Uterus (tissue), 4 donors: ENCODE measurements around the gene RAB12. TPM values are rescaled to one million over a fixed set of nuclear protein-coding genes. Genes with fewer than 3 reads are reported as not detected.

Experiments
- DNase-seq, 2 donors: peaks; one replicate each; pipeline ENCODE4 v3.0.0-alpha.2; 2019 to 2020
- H3K27ac ChIP-seq, 2 donors: fragments of 200-600 bp; sonication (generic); 1 replicate in 1 of 2; 2 replicates in 1 of 2; pipeline ENCODE4 v1.5.1; 2016 to 2018
- H3K27me3 ChIP-seq, 2 donors: fragments of 200-600 bp; sonication (generic); one replicate each; pipeline ENCODE4 v1.5.1; 2018 to 2019; ENCODE audit warnings: control low read depth in 1 of 2
- H3K36me3 ChIP-seq, 2 donors: fragments of 200-600 bp; sonication (generic); one replicate each; pipeline ENCODE4 v1.5.1; 2019; ENCODE audit warnings: control low read depth in 1 of 2
- H3K4me1 ChIP-seq, 2 donors: fragments of 200-600 bp; sonication (generic); one replicate each; pipeline ENCODE4 v1.5.1; 2018 to 2019; ENCODE audit warnings: control low read depth in 1 of 2
- H3K4me3 ChIP-seq, 2 donors: fragments of 200-600 bp; sonication (generic); 1 replicate in 1 of 2; 2 replicates in 1 of 2; pipeline ENCODE4 v1.5.1; 2018 to 2019; ENCODE audit warnings: mild to moderate bottlenecking in 1 of 2
- H3K9me3 ChIP-seq, 2 donors: fragments of 200-600 bp; sonication (generic); one replicate each; pipeline ENCODE4 v1.5.1; 2019; ENCODE audit warnings: control low read depth in 1 of 2
- POLR2A ChIP-seq, 2 donors: fragments of 450-650 bp; IDR thresholded peaks; one replicate each; pipeline ENCODE4 v1.6.1; 2016; ENCODE audit warnings: antibody characterized with exemption in 2 of 2, mild to moderate bottlenecking in 1 of 2, moderate library complexity in 1 of 2
- intact Hi-C: fragments of 100-400 bp; cut with DNase I; formaldehyde crosslinking; loops from one replicate; pipeline ENCODE4 v1.15.1; 2023; ENCODE audit warnings: low total_unique reads
- total RNA-seq, 4 donors: library from RNA; depleted of rRNA in 3 of 4; stranded (reverse); fragments of >200 nt in 3 of 4; gene quantifications; one replicate each; pipeline versions ENCODE4 v1.1.0 to v1.2.4, GENCODE V29; 2014 to 2023
- TF ChIP-seq, protein P1 (sequence below), 4 experiments: fragments of 200-600 bp in 2 of 4; fragments of 450-650 bp in 2 of 4; sonication (generic) in 2 of 4; IDR thresholded peaks; one replicate each; pipeline ENCODE4 v1.5.1; 2016 to 2019; ENCODE audit warnings: antibody characterized with exemption in 4 of 4, mild to moderate bottlenecking in 2 of 4, moderate library complexity in 1 of 4
- donor health status: DM: yes; HTN: yes; CAD: no.

Gene RAB12
- total RNA-seq, 4 donors from 2014 or later, result 37.9 to 85.8 (median 50.4) TPM

DNA sequence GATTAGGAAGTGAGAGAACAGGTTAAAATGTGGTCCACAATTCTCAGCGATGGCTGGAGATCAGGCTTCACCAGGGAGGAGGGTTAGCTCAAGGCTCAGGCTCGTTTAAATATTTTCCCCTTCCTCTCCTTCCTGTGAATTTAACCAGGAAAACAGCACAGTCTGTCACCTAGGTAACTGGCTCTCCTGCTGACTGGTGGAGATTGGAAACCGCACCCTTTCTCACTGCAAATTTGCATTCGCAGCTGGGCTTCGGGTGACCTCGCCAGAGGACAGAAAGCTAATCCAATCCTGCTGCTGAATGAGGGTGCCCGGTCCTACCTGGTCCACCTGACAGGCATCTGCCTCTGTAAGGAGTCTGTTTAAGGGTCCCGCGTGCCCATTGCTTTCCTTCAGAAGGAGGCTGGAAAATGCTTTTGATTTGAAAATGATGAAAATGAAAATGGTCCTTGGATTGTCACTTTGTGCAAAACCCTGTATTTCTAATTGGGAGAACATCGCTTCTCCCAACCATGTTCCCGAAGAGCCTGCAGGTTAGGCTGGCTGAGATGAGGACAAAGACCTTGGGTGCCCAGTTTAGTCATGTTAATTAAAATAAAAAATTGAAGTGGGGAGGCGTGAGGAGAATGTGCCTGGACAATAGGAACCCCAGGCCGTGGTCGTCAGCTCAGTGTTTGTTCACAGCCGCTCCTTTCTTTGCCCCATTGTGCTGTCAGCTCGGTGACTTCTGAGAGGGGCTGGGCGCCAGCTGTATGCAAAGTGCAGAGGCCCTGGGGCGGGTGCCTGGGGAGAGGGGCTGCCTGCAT is 52.7 kb downstream of the RAB12 start:
- Histone ChIP-seq H3K9me3 (no peaks in the 10 kb centered on the region), H3K27ac (no peak overlapping the region), H3K4me1 (no peaks in the 10 kb centered on the region), H3K27me3 (no peaks in the 10 kb centered on the region), H3K4me3 (no peak overlapping the region), H3K36me3 (no peaks in the 10 kb centered on the region)
- no peak for TF ChIP-seq POLR2A (IDR thresholded peaks at IDR 0.05)
- TF ChIP-seq, protein P1, sequence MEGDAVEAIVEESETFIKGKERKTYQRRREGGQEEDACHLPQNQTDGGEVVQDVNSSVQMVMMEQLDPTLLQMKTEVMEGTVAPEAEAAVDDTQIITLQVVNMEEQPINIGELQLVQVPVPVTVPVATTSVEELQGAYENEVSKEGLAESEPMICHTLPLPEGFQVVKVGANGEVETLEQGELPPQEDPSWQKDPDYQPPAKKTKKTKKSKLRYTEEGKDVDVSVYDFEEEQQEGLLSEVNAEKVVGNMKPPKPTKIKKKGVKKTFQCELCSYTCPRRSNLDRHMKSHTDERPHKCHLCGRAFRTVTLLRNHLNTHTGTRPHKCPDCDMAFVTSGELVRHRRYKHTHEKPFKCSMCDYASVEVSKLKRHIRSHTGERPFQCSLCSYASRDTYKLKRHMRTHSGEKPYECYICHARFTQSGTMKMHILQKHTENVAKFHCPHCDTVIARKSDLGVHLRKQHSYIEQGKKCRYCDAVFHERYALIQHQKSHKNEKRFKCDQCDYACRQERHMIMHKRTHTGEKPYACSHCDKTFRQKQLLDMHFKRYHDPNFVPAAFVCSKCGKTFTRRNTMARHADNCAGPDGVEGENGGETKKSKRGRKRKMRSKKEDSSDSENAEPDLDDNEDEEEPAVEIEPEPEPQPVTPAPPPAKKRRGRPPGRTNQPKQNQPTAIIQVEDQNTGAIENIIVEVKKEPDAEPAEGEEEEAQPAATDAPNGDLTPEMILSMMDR (IDR thresholded peaks at IDR 0.05), result no peak
- intact Hi-C loops, result no loop called here
- DNase-seq, result no peak

DNA sequence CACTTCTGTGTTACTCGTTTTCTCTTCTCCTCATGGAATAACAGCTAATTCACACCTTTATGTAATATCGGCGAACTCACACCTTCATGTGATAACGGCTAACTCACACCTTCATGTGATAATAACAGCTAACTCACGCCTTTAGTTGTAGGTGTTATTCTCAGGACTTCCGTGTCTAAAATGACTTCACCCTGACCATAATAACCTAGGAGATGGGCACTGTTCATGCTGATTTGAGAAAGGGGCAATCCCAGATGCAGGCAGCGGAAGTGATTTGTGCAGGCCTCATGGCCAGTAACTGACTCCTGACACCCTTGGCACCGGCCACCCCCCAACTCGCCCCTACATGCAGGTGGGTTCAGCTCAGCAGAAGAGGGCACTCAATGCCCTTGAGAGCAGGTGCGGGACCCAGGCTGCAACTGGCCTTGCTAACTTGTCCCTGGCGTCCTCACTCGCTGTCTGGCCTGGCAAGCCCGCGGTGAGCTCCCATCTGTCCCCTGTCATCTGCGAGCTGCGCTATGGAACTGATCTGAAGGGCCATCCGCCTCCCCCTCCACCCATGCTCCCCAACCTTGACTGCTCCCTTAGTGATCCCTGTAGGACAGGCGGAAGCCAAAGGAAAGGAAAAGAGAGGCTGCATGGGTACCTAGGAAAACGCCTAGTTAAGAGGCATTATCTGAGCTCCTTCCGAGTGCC is 53.5 kb downstream of the RAB12 start:
- intact Hi-C loops, result no loop called here
- Histone ChIP-seq H3K4me1 (no peaks in the 10 kb centered on the region), H3K4me3 (no peak overlapping the region), H3K27me3 (no peaks in the 10 kb centered on the region), H3K27ac (no peak overlapping the region), H3K36me3 (no peaks in the 10 kb centered on the region), H3K9me3 (no peaks in the 10 kb centered on the region)
- no peak for DNase-seq
- TF ChIP-seq, protein P1 (IDR thresholded peaks at IDR 0.05), result no peak
- TF ChIP-seq POLR2A (IDR thresholded peaks at IDR 0.05), result no peak

DNA sequence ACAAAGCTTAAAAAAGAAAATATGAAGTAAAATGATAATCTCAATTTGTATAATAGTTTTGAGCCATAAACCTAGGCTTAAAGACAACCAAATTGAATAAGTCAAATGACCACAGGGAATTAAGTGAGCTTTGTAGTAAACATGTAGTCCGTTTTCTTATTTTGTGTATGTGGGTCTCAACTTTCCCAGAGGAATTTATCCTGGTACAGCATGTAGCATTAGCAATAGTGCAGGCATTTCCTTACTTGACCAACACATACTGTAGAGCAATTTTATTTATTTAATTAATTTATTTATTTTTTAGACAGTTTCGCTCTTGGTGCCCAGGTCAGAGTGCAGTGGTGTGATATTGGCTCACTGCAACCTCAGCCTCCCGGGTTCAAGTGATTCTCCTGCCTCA is 58.6 kb downstream of the RAB12 start:
- H3K27me3 ChIP-seq, result no peaks in the 10 kb centered on the region
- H3K4me1 ChIP-seq, result no peaks in the 10 kb centered on the region
- H3K27ac ChIP-seq, result no peak overlapping the region
- intact Hi-C loops, result no loop called here
- DNase-seq, result no peak
- TF ChIP-seq, protein P1 (IDR thresholded peaks at IDR 0.05), result no peak
- no peak for TF ChIP-seq POLR2A (IDR thresholded peaks at IDR 0.05)
- no peaks in the 10 kb centered on the region for H3K36me3 ChIP-seq
- no peaks in the 10 kb centered on the region for H3K9me3 ChIP-seq
- no peak overlapping the region for H3K4me3 ChIP-seq

- no peak for DNase-seq
- Histone ChIP-seq H3K27me3 (no peaks in the 10 kb centered on the region), H3K36me3 (no peaks in the 10 kb centered on the region), H3K27ac (no peak overlapping the region), H3K4me3 (no peak overlapping the region), H3K4me1 (no peaks in the 10 kb centered on the region), H3K9me3 (no peaks in the 10 kb centered on the region)
- intact Hi-C loops, result no loop called here
- TF ChIP-seq POLR2A (IDR thresholded peaks at IDR 0.05), result no peak
- TF ChIP-seq, protein P1 (IDR thresholded peaks at IDR 0.05), result no peak
Observed at GRCh38 chr18:8668381-8668780, 59.1 kb downstream of the RAB12 start.

DNA sequence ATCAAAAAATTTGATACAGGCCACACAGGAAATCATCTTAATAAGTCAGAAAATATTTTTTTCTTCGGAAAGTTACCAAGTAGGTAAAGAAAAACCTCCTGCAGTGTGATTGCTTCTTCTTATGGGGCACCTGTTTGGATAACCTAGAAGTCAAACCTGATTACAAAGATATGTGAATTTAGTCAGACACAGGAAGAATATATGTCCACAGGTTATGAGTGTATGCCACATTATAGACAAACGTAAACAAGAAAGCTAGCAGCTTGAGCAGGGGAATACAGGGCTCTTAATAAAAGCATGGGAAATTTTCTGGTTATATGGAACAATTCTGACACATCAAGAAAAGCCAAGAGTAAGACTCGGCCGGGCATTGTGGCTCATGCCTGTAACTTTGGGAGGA is 60.3 kb downstream of the RAB12 start:
- TF ChIP-seq, protein P1 (IDR thresholded peaks at IDR 0.05), result no peak
- TF ChIP-seq POLR2A (IDR thresholded peaks at IDR 0.05), result no peak
- Histone ChIP-seq H3K27ac (no peak overlapping the region), H3K9me3 (no peaks in the 10 kb centered on the region), H3K36me3 (no peaks in the 10 kb centered on the region), H3K4me1 (no peaks in the 10 kb centered on the region), H3K4me3 (no peak overlapping the region), H3K27me3 (no peaks in the 10 kb centered on the region)
- intact Hi-C loops, result no loop called here
- no peak for DNase-seq
